Measurements from ENCODE around the gene ETS2.

ETS2 gene

GRCh38 chr21:38863291-38863690 is 57.6 kb downstream of the ETS2 start:
- no peak for DNase-seq

- DNase-seq: no peak
Observed at GRCh38 chr21:38863843-38864363, 58.2 kb downstream of the ETS2 start.

GRCh38 chr21:38864964-38865363 is 59.2 kb downstream of the ETS2 start:
- no peak for DNase-seq

- DNase-seq: no peak
Observed at GRCh38 chr21:38869196-38869595, 63.5 kb downstream of the ETS2 start.

GRCh38 chr21:38869946-38870345 is 64.2 kb downstream of the ETS2 start:
- DNase-seq: no peak

All from activated CD8-positive, alpha-beta memory T cell treated with anti-CD3 and anti-CD28 coated beads, Interleukin-2, amount 50 U/mL, for 4 hours (primary cell).